Upper lobe of left lung (tissue), 6 donors: ENCODE data around the gene ARMC8. TPM values are rescaled to one million over a fixed set of nuclear protein-coding genes. Genes with fewer than 3 reads are reported as not detected.

Experiments used
- ATAC-seq, 2 donors: fragments of 200-7000 bp; cut with Tn5 transposase; one replicate each; pipeline ENCODE4 v1.9.1; 2022; ENCODE audit warnings: mild to moderate bottlenecking in 2 of 2, moderate library complexity in 2 of 2; ENCODE audit not compliant: low FRiP score in 2 of 2
- DNase-seq, 2 donors: peaks; one replicate each; pipeline ENCODE4 v3.0.0-alpha.2; 2019 to 2020
- H3K27ac ChIP-seq, 4 donors: fragments of 200-600 bp; sonication (generic); one replicate each; pipeline ENCODE4 v1.5.1; 2016 to 2019
- H3K27me3 ChIP-seq, 4 donors: fragments of 200-600 bp; sonication (generic); one replicate each; pipeline ENCODE4 v1.5.1; 2017 to 2019
- H3K36me3 ChIP-seq, 4 donors: fragments of 200-600 bp; sonication (generic); one replicate each; pipeline ENCODE4 v1.5.1; 2016 to 2019
- H3K4me1 ChIP-seq, 4 donors: fragments of 200-600 bp; sonication (generic); one replicate each; pipeline ENCODE4 v1.5.1; 2018 to 2019
- H3K4me3 ChIP-seq, 4 donors: fragments of 200-600 bp; sonication (generic); one replicate each; pipeline ENCODE4 v1.5.1; 2017 to 2019; ENCODE audit warnings: mild to moderate bottlenecking in 2 of 4, moderate library complexity in 1 of 4
- H3K9me3 ChIP-seq, 4 donors: fragments of 200-600 bp; sonication (generic); one replicate each; pipeline ENCODE4 v1.5.1; 2018 to 2019
- EP300 ChIP-seq, 4 donors: sonication (generic); formaldehyde crosslinking; IDR thresholded peaks; one replicate each; pipeline ENCODE4 v1.5.1; 2017; ENCODE audit warnings: antibody characterized with exemption in 4 of 4, control low read depth in 2 of 4
- POLR2A ChIP-seq, 4 donors: fragments of 450-650 bp; IDR thresholded peaks; one replicate each; pipeline ENCODE4 v1.5.1; 2016 to 2017; ENCODE audit warnings: antibody characterized with exemption in 4 of 4, mild to moderate bottlenecking in 2 of 4
- POLR2AphosphoS5 ChIP-seq, 2 donors: sonication (generic); formaldehyde crosslinking; IDR thresholded peaks; one replicate each; pipeline ENCODE4 v1.5.1; 2017; ENCODE audit warnings: antibody characterized with exemption in 2 of 2
- WGBS, 2 donors: methylation state at CpG; one replicate each; pipeline ENCODE4 v1.1.5; 2017 to 2018; 5-methylcytosine and 5-hydroxymethylcytosine counted together
- total RNA-seq, 6 donors: library from RNA; depleted of rRNA in 4 of 6; stranded (reverse); fragments of >200 nt in 4 of 6; gene quantifications; one replicate each; pipeline versions ENCODE4 v1.1.0 to v1.2.1, GENCODE V29; 2016 to 2021
- TF ChIP-seq, protein P1 (sequence below), 6 experiments: fragments of 450-650 bp in 4 of 6; fragments of 200-600 bp in 2 of 6; sonication (generic) in 2 of 6; IDR thresholded peaks; one replicate each; pipeline ENCODE4 v1.5.1; 2016 to 2019; ENCODE audit warnings: antibody characterized with exemption in 6 of 6
- donor health status: DM: no; HTN: no; CAD: no; lungs with moderate emphysema.
- donor health status: DM: no; HTN: yes; CAD: no; lungs with severe emphysema.

ARMC8 gene
- total RNA-seq, 6 donors from 2014 or later = 40.2 to 67.4 (median 48.1) TPM

DNA sequence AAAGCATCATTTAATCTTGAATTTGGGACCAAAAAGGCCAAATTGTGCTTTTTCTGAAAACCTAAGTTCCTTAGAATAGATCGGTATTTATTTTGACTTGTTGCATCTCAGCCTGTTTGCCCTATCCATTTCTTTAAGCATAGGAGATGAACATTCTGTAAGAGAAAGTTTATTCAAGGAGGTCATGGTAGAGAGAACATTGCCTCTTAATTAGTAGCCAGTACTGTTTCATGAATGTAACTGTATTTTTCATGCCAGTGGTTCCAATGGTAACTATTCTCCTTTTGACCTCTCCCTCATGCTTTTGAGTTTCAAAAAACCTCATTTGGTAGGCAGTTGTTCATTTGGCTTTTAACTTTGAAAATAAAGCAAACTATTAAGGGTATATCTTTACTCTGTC is 55.4 kb downstream of the ARMC8 start:
- Histone ChIP-seq H3K27ac (no peak overlapping the region), H3K4me1 (no peaks in the 10 kb centered on the region), H3K27me3 (no peaks in the 10 kb centered on the region), H3K9me3 (no peaks in the 10 kb centered on the region), H3K36me3 (peaks cover 6 to 92% (median 35%) of the 10 kb centered on the region in 4 donors), H3K4me3 (no peak overlapping the region)
- 94 to 100% methylated on average over 1 of the region's 1 CpG for WGBS, 2 donors
- ATAC-seq (no peak), DNase-seq (no peak)
- TF ChIP-seq EP300 (IDR thresholded peaks at IDR 0.05) (no peak), POLR2AphosphoS5 (IDR thresholded peaks at IDR 0.05) (no peak), POLR2A (IDR thresholded peaks at IDR 0.05) (no peak)
- TF ChIP-seq, protein P1, sequence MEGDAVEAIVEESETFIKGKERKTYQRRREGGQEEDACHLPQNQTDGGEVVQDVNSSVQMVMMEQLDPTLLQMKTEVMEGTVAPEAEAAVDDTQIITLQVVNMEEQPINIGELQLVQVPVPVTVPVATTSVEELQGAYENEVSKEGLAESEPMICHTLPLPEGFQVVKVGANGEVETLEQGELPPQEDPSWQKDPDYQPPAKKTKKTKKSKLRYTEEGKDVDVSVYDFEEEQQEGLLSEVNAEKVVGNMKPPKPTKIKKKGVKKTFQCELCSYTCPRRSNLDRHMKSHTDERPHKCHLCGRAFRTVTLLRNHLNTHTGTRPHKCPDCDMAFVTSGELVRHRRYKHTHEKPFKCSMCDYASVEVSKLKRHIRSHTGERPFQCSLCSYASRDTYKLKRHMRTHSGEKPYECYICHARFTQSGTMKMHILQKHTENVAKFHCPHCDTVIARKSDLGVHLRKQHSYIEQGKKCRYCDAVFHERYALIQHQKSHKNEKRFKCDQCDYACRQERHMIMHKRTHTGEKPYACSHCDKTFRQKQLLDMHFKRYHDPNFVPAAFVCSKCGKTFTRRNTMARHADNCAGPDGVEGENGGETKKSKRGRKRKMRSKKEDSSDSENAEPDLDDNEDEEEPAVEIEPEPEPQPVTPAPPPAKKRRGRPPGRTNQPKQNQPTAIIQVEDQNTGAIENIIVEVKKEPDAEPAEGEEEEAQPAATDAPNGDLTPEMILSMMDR (IDR thresholded peaks at IDR 0.05) = no peak

DNA sequence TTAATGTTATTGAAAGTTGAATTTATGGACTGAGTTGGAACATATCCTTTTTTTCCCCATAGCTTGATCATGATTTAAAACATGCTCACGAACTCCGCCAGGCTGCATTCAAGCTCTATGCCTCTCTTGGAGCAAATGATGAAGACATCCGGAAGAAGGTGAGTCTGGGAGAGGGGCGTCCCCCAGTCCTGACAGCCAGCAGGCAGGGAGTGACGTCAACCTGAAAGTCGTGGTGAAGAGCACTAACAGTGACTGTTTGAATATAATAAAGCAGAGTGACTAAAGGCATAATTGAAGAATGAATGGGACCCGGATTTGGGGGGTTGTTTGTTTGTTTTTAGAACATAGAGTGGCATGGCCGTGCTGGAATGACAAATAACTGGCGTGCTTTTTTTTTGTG is 57.9 kb downstream of the ARMC8 start:
- Histone ChIP-seq H3K4me3 (no peak overlapping the region), H3K4me1 (no peaks in the 10 kb centered on the region), H3K27ac (no peak overlapping the region), H3K9me3 (no peaks in the 10 kb centered on the region), H3K36me3 (peaks cover 0 to 83% (median 20%) of the 10 kb centered on the region in 4 donors), H3K27me3 (no peaks in the 10 kb centered on the region)
- no peak for ATAC-seq
- TF ChIP-seq EP300 (IDR thresholded peaks at IDR 0.05) (no peak), POLR2AphosphoS5 (IDR thresholded peaks at IDR 0.05) (no peak), POLR2A (IDR thresholded peaks at IDR 0.05) (no peak)
- TF ChIP-seq, protein P1 (IDR thresholded peaks at IDR 0.05) = no peak
- no peak for DNase-seq
- 94 to 95% methylated on average over 9 of the region's 9 CpGs for WGBS, 2 donors

DNA sequence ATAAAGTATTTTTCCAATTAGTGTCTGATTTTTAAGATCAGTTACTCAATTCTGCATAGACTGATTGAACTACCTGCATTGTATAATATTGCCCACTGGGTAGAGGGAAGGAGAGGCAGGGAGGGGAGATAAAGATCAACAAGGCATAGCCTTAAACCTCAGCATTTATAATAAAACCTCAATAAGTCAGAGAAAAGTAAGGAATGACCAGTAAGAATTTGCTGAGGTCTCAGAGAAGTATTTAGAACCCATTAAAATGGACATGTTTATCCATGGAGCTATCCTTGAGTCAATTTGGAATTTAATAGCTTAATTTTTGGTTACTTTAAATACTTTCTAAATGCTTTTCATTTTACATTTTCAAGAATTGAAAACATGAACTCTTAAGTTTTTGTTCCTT is 62.5 kb downstream of the ARMC8 start:
- TF ChIP-seq EP300 (IDR thresholded peaks at IDR 0.05) (no peak), POLR2AphosphoS5 (IDR thresholded peaks at IDR 0.05) (no peak), POLR2A (IDR thresholded peaks at IDR 0.05) (no peak)
- TF ChIP-seq, protein P1 (IDR thresholded peaks at IDR 0.05) = no peak
- no peaks in the 10 kb centered on the region for H3K9me3 ChIP-seq
- no peaks in the 10 kb centered on the region for H3K4me1 ChIP-seq
- no peak overlapping the region for H3K4me3 ChIP-seq
- no peaks in the 10 kb centered on the region for H3K27me3 ChIP-seq
- peaks cover 0 to 40% (median 7%) of the 10 kb centered on the region in 4 donors for H3K36me3 ChIP-seq
- no peak for ATAC-seq
- H3K27ac ChIP-seq = no peak overlapping the region
- no peak for DNase-seq

DNA sequence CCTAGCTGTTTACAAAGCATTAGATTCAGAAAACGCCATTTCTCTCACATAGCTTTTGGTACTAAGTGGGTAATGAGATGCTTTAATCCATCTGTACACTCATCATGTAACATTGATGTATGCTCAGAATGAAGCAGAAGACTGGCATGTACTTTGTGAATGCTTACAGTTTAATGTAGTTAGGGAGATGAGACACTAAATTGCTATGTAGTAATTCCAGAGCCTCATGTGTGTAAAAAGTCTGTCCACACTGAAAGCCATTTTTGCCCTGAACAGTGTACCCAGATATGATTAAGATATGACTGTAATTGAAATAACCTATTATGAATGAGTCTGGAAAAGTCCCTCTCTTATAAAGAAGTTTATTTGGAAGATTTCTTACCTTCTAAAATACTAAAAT is 66.5 kb downstream of the ARMC8 start:
- Histone ChIP-seq H3K9me3 (no peaks in the 10 kb centered on the region), H3K27me3 (no peaks in the 10 kb centered on the region), H3K36me3 (peaks cover 0 to 11% (median 0%) of the 10 kb centered on the region in 4 donors), H3K27ac (no peak overlapping the region), H3K4me1 (no peaks in the 10 kb centered on the region), H3K4me3 (no peak overlapping the region)
- no peak for ATAC-seq
- WGBS, 2 donors = 86 to 100% methylated on average over 1 of the region's 1 CpG
- DNase-seq = no peak
- TF ChIP-seq POLR2AphosphoS5 (IDR thresholded peaks at IDR 0.05) = no peak

DNA sequence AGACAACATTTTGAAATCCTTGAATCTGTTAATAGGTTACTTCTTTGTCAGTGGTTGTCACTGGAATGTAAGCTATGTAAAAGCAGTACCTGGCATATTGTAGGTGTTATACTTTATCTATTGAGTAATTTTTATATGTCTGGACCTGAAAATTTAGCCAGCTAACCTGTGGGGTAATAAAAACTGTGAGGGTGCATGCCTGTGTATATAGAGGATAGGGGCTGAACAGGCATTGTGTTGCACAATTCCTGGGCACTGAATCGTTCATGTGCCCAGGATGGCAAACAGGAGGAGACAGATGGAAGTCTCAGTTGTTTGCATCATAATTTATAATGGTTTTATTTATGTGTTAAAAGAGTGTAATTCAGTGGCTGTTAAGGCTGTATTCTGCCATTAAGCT is 67.1 kb downstream of the ARMC8 start:
- H3K27ac ChIP-seq = no peak overlapping the region
- H3K9me3 ChIP-seq = no peaks in the 10 kb centered on the region
- ATAC-seq (no peak), DNase-seq (no peak)
- 36 to 50% methylated on average over 1 of the region's 1 CpG for WGBS, 2 donors
- H3K4me3 ChIP-seq = no peak overlapping the region
- no peaks in the 10 kb centered on the region for H3K27me3 ChIP-seq
- TF ChIP-seq, protein P1 (IDR thresholded peaks at IDR 0.05) = no peak
- TF ChIP-seq POLR2A (IDR thresholded peaks at IDR 0.05) = no peak
- no peak for TF ChIP-seq EP300 (IDR thresholded peaks at IDR 0.05)
- H3K36me3 ChIP-seq = peaks cover 0 to 15% (median 0%) of the 10 kb centered on the region in 4 donors
- no peaks in the 10 kb centered on the region for H3K4me1 ChIP-seq
